ENCODE data around the gene PTP4A1.

DNA sequence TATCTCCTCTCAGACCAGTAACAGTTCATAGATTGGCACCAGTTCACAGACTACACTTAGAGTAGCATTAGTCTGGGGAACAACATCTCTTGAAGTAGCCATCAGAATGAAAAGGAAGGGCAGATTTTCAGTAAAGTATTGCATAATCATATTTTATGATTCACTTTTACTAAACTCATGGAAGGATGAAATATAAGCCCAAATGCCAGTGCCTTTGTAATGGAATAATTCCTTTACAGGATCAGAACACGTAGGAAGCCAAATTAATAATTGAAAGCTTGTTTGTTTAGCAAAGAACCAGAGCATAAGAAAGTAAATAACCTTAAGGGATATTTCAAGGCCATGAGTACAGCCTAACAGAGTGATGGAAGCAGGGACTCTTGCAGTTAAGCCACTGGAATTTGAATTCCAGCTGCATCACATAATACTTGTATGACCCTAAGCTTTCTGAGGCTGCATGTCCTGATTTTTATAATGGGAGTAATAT lies 11.4 kb upstream of the PTP4A1 start:
- TF ChIP-seq, protein P1, sequence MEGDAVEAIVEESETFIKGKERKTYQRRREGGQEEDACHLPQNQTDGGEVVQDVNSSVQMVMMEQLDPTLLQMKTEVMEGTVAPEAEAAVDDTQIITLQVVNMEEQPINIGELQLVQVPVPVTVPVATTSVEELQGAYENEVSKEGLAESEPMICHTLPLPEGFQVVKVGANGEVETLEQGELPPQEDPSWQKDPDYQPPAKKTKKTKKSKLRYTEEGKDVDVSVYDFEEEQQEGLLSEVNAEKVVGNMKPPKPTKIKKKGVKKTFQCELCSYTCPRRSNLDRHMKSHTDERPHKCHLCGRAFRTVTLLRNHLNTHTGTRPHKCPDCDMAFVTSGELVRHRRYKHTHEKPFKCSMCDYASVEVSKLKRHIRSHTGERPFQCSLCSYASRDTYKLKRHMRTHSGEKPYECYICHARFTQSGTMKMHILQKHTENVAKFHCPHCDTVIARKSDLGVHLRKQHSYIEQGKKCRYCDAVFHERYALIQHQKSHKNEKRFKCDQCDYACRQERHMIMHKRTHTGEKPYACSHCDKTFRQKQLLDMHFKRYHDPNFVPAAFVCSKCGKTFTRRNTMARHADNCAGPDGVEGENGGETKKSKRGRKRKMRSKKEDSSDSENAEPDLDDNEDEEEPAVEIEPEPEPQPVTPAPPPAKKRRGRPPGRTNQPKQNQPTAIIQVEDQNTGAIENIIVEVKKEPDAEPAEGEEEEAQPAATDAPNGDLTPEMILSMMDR (IDR thresholded peaks at IDR 0.05; ENCODE audit: low read depth, low read length) = no peak
- TF ChIP-seq EZH2phosphoT487 (IDR thresholded peaks at IDR 0.05; ENCODE audit: low read depth) = no peak
